Measurements from ENCODE around the gene FAM170A. TPM values are rescaled to one million over a fixed set of nuclear protein-coding genes. Genes with fewer than 3 reads are reported as not detected.

The FAM170A gene, protein sequence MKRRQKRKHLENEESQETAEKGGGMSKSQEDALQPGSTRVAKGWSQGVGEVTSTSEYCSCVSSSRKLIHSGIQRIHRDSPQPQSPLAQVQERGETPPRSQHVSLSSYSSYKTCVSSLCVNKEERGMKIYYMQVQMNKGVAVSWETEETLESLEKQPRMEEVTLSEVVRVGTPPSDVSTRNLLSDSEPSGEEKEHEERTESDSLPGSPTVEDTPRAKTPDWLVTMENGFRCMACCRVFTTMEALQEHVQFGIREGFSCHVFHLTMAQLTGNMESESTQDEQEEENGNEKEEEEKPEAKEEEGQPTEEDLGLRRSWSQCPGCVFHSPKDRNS
- not detected in 2 replicates for total RNA-seq (2014; rRNA removed; shearing (Covaris generic))

DNA sequence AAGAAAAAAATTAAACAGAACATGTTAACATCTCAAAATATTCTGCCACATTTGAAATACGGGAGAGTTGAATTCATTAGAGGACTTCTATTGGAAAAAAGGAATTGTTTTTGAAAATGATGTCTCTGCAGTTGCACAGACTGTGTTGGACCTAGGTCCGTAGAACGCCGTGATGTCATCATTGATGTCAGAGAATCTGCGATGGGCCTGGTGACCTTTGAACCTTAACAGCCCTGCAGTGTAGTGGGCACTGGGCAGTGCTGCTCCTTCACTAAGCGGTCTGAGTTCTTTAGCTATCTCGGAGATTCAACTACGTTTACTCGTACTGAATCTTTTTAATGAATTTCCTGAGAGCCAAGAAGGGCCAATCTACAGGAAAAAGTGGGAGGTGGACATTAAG is at the start of gene FAM170A:
Gene FAM170A, plus strand, starts transcription at position 220 of the 400 bp plus-strand sequence. CDS start 211 bp downstream, outside the sequence.
- no peak for DNase-seq (ENCODE audit: low spot score)

DNA sequence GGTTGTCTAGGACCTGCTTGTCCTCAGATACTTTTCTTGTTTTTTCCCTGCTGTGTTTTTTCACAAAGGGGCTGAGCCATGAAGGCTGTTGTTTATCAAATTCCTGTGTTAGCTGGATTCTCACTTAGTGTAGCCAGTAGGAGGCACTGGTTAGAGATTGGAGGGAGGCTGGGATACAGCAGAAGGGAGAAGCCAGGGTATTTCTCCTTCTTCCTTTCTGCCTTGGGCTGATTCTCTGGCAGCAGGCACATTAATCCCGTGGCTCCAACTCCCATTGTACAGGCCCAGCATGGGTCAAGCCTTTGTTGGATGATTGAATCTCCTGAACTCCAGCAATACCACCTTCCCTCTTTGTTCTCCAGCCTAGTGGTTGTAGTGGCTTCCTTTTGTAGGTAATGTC is 46.4 kb upstream of the FAM170A start:
- no peak for DNase-seq (ENCODE audit: low spot score)

DNA sequence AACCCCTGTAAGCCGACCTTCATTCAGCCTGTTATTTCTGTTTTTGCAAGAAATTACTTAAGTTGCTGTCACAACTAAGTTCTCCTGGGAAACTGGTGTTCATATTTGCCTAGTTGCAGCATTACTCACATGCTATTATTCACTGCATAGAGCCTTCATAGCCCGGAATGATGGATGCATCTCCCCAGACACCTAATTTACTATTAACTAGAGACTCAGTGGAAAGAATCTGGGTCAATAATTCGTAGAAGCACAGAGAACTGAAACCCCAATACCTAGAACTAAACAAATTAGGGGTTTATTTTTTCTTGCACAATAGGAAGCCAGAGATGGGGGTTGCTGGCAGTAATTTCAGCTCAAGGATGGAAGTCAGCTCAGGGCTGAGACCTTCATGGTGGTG is 45.7 kb upstream of the FAM170A start:
- DNase-seq (ENCODE audit: low spot score) = no peak

DNA sequence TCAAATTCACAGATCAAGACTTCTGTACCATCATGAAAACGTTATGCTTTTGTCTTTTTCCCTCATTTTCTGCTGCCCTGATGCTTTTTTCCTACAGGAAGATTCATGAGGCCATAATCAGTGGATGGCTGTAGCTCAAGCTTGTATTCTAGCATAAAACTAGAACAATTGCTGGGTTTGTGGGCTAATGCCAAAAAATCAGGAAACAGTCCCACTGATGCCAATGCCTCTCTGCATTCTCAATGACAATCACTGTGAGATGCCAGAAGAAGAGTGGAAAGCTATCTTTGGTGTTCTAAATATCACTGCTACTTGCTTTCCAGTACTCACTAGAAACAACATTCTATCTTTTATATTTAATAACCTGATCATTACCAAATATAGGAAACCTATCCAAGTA is 33.3 kb upstream of the FAM170A start:
- no peak for DNase-seq (ENCODE audit: low spot score)

DNA sequence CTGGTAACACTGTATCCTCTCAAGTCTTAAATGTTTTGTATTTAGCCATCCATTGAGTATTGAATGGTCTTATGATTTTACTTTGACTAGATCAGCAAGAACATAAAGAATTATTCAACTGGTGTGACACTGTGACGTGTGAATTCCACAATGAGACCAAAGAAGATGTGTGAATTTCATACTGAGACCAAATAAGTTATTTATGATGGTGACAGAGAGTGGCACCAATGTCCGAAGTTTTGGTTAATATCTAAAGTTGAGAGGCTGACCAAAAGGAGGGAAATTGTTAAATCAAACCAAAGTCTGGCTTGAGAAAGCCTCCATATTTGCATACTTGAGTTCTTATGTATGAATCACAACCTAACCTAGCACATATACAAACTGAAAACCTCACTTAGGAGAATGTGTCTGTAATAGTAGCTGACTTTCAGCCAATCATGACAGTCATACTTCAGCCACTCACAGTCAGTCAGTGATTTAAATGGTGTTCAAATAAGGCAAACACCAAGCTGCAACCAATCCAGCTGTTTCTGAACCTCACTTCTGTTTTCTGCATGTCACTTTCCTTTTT is 31.5 kb upstream of the FAM170A start:
- DNase-seq (ENCODE audit: low spot score) = no peak

DNA sequence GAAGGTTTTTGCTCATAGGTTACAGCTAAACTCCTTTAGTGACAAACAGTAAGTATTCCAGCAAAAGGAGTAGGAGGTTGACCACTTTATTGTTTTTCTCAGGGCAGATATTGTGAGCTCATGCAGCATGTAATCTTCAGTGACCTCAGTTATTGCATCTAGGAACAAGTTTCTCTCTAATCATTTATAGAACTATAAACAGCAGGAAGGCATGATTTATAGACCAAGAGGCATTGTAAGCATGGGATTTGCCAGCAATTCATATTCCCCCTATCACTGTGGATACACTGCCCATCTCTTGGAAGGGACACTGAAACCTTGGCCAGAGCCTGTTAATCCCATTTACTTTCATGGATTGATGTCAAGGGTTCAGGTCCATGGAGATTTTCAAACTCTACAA is 15.4 kb upstream of the FAM170A start:
- no peak for DNase-seq (ENCODE audit: low spot score)

DNA sequence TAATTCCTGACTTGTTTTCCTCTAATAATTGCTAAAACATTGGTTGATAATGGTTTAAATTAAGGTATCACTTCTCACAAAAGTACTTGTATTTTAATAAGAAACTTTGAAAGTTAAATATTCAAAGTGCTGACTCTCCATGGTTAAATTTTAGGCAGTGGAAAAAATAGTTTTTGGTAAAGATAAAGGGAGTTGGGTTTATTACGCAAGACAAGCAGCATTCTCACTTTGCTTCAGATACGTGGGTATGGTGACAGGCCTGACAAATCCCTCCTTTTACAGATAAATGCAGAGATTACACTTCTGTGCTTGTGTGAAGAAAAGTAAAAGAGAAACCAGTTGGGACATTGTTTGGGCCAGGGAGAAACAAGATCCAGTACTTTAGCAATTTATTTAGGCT is 14.5 kb upstream of the FAM170A start:
- DNase-seq (ENCODE audit: low spot score) = no peak

DNA sequence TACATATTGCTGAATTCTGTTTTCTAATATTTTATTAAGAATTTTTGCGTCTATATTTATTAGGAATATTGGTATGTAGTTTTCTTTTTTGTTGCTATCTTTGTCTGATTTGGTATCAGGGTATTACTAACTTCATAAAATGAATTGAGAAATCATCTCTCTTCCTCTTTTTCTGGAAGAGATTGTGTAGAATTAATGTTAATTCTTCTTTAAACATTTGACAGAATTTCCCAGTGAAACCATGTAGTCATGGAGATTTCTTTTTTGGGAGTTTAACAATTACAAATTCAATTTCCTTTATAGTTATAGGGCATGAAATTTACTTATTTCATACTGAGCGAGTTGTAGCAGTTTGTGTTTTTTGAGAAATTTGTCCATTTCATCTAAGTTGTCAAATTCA is 3.3 kb upstream of the FAM170A start:
- DNase-seq (ENCODE audit: low spot score) = no peak

DNA sequence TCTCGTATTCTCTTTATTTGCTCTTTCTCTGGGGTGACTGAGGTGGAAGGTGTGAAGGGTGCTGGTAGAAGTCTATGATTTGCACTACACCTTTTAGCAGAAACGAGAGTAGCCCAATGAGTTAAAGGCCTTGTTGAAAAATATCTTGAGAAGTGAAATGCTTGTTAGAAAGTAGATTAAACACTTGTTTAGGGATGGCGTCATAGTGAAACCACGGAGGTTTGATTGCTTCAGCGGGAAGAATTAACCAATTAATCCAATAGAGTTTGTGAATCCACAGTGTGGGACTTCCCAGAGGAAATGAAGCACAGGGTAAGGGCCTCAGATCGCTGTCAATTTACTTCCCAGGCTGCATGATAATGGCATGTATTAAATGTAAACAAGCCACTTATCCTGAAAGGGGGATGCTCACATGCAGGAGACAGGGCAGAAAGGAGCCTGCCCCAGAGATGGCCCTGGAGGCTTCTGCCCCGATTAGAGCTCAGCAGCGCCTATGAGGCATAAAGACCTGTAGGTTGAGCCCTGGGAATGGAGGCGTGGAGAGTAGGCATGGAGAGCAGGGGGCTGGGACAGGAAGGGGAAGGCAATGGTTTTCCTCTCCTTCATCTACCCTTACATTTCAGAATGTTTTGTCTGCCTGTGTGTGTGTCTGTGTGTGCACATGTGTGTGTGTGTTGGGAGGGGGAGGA is 1.5 kb downstream of the FAM170A start:
- DNase-seq (ENCODE audit: low spot score) = no peak

DNA sequence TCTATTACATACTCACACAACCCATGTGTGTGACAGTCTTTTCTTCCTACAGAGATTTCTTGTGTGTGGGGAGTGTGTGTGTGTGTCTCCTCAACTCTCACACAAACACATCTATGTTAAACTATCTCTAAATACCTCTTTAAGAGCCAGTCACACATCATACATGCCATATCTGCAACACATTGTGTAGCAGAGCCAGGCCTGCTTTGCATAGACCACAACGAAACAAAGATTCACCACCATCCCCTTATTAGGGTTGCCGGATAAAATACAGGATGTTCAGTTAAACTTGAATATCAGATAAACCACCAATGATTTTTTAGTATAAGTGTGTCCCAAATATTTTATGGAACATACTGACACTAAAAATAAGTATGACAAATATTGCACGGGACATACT is 2.3 kb downstream of the FAM170A start:
- DNase-seq (ENCODE audit: low spot score) = no peak

DNA sequence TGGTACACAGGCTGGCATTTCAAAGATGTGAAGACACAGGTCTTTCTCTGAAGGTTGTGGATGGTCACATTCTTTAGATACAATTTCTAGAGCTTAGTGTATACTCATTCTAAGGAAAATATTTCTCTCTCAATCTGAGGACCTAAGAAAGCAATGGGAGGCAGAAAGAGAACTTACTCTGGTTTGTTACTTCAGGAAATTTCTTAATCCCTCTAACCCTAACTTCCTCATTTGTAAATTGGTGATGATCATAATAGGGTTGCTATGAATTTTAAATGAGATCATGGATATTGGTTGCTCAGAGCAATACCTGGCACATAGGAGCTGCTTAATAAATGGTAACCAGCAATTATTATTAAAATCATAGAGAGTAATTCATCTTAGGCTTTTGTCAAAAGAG is 22.1 kb downstream of the FAM170A start:
- DNase-seq (ENCODE audit: low spot score) = no peak

DNA sequence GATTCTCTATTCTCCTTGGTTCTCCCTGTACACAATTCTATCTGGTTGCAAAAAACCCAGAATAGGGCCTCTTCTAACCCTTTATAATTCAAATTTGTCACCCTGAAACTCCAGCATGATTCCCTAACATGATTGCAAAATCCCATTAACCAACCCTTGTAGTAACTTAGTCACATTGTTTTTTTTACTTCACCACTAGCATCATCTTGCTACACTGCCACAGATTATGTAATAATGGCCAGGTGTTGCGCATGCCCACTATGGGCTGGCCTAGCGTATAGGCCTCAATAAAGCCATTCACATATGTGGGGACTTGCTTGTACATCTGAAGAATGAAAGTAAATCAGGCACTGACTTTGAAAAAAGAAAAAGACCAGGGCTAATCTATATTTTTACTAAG is 25.7 kb downstream of the FAM170A start:
- DNase-seq (ENCODE audit: low spot score) = no peak

DNA sequence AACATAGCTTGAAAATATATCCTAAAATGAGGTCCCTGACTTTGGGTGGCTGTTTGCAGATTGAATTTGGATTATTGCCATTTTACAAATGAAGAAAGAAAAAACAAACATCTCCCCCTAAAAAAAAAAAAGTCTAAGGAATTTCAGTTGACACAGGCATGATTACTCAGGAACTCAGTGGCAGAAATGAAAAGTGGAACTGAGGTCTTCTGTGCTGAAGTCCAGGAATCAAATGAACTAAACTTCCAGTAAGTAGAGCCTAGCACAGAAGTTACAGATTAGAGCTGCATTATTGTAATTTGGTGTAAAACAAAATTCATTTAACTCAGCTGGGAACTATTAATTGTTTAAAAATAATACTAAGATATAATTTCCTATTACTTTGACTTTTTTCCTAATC is 26.7 kb downstream of the FAM170A start:
- no peak for DNase-seq (ENCODE audit: low spot score)

DNA sequence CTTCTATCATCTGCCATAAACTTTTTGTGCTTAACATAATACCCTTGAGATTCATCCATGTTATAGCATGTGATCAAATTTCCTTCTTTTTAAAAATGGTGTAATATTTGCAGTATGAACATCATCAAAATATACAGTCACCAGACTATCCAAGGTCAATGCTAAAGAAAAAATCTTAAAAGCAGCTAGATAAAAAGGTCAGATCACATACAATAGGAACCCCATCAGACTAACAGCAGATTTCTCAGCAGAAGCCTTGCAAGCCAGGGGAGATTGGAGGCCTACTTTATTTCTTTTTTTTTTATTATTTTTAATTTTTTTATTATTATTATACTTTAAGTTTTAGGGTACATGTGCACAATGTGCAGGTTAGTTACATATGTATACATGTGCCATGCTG is 37.2 kb downstream of the FAM170A start:
- no peak for DNase-seq (ENCODE audit: low spot score)

DNA sequence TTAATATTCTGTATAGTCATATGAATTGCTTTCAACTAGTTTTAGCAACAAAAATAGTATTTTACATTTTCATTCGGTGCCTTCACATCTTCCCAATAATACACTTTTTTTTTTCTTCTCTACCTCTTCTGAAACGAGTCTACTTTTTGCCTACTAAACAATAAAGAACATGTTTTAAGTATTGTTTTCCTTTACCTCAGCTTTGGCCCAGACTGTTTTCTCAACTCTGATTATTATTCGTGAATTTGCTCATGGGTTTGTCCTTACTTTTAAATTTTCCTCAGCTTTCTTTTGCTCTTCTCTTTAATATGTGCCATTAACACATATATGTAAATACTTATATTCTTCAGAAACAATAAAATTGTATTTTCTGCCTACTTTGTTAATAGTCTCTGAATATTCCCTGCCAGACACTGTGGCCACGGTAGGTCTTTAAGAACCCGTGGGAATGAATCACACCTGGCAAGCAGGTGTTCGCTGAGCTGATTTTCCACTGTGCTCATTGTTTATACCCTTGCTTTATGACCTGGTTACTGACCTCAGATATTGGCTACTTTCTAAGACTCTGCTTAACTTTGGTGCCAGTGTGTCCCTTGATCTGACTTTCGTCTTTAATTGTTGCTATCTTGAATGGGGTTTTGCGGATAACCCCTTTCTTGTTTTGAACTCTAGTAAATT is 49.1 kb downstream of the FAM170A start:
- DNase-seq (ENCODE audit: low spot score) = no peak

DNA sequence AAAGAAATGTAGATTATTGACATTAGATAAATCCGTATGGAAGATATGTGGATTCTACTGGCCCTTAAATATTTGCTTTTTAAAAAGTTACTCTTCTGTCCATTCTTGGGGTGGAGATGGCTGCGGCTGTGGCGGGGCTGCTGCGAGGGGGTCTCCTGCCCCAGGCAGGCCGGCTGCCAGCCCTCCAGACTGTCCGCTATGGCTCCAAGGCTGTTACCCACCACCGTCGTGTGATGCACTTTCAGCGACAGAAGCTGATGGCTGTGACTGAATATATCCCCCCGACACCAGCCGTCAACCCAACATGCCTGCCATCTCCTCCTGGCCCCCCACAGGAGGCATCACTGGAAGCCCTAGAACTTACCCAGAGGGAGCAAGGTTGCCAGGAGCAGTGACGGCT is 50.7 kb downstream of the FAM170A start:
- DNase-seq (ENCODE audit: low spot score) = no peak

DNA sequence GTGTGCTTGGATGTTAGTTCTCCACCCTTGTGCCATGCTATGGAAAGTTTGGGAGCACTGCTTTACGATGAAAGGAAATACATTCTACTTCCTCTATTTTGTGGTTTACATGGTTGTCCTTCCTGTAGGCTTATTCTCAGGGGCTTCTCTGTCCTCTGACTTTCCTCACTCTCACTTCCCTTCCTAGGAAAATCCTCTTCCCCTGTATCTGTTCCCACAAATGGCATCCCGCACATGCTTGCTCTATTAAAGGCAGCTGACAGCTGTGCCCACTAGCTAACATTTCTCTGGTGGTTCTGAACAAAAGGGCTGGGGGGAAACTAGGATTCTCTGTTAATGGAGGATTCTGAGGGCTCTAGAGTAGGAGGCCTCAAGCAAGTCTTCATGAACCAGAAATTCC is 52.4 kb downstream of the FAM170A start:
- no peak for DNase-seq (ENCODE audit: low spot score)

DNA sequence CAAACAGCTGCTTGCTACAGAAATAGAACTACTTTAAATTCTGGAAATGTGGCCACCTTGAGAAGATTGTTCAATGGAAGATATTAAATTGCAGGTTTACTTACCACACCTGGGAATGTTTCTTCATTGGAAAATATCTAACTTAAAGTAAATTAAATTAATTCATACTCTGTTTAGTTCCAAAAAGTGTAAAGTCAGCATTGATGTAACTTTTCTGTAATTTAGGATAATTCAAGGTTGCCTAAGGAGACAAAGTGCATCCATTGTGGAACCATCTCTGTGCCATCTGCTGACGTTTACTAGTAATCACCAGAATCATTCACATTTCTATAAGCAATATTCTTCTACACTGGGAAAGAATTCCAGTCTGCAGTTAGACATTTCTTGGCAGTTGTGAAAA is 53.0 kb downstream of the FAM170A start:
- no peak for DNase-seq (ENCODE audit: low spot score)
